GM18519 (cell line): ENCODE results near the gene SUMO2.
"Not testable (repeated sequence)": the region's sequence is repeated elsewhere in the genome, so short reads cannot be mapped to it uniquely, and the experiment has no call there.

Experiments used
- ATAC-seq: cut with Tn5 transposase; IDR thresholded peaks from one replicate; pipeline ENCODE4 v1.9.1; 2021; ENCODE audit warnings: mild to moderate bottlenecking, moderate library complexity; ENCODE audit not compliant: unreplicated experiment, low FRiP score

The SUMO2 gene

GRCh38 chr17:75182569-75183436, at the start of gene SUMO2:
TSS of gene SUMO2 (minus strand) at chr17:75182959. CDS start at chr17:75182834, 125 bp downstream.
- ATAC-seq, result peak; percentile 59

DNA sequence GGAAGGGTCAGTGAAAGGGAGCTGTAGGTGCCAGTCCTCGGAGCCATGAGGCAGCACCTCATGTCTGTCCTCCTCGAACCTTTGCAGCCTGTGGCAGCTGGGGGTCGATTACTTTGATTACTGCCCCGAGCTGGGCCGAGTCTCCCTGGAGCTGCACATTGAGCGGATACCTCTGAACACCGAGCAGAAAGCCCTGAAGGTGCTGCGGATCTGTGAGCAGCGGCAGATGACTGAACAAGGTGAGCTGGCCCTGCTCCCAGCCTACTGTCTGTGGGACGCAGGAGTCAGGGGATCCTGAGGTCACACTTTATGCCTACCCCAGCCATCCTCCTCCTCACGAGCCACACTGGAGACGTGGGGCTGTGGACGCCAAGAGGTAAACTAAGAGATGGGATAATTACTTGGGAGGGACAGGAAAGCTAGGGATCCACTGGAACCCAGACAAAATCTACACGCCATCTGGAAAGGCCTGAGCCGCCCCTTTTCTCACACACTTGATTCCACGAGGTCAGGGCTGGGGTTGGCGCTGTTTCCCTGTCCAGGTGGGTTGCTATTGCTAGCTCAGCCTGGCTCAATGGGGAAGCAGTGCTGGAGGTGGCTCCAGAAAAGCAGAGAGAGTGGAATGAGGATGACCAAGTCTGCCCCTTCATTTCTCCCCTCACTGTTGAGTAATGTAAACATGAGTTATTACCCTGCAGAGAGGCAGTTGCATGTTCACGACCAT, 49.1 kb upstream of the SUMO2 start:
- ATAC-seq, result no peak

DNA sequence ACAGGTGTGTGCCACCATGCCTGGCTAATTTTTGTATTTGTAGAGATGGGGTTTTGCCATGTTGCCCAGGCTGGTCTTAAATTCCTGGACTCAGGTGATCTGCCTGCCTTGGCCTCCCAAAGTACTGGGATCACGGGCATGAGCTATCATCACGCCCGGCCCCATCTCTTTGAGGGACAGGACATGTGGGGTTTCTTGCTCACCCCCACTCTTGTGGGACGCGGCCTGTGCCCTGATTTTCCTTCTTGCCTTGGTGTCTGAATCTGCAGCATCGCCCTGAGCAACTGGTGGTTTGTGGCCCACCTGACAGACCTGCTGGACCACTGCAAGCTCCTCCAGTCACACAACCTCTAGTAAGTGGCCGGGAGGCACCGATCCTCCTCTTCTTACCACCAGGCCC, 48.3 kb upstream of the SUMO2 start:
- no peak for ATAC-seq

DNA sequence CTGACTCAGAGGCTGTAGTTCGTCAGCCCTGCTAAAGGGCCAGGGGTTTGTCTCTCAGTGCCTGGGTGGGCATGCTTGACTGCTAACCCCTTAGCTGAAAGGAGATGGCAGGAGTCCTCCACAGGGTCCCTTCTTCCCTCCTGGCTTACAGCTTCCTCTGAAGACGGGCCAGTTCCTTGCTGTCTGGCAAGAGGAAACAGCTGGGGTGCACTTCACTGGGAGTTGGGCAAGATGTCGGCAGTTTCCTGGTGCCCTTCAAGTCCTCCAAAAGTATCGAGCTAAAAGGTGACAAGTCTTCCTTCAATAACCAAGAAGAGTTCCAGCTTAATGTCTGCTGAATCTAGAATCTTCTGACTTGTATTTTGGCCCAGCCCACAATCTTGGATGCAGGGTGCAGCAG, 46.1 kb upstream of the SUMO2 start:
- no peak for ATAC-seq

DNA sequence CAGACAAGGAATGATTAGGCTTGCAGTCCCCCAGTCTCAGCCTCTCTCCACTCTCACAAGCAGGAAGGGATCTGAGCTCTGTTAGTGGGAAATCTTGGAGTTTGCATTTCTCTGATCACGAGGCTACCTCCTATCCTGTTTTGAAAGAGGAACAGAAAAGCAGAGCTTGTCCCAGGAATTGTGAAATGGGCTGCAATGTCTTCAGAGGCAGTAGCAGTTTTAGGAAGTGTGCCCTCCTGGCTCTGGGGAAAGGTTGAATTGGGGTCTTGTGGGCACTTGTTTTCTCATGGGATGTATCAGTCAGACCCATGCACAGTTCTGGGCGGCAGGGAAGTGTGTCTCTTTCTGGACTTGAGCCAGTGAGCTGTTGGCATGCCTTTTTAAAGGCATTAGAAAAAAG, 45.5 kb upstream of the SUMO2 start:
- ATAC-seq, result no peak

- no peak for ATAC-seq
Measured at GRCh38 chr17:75227729-75228128, 45.0 kb upstream of the SUMO2 start.

DNA sequence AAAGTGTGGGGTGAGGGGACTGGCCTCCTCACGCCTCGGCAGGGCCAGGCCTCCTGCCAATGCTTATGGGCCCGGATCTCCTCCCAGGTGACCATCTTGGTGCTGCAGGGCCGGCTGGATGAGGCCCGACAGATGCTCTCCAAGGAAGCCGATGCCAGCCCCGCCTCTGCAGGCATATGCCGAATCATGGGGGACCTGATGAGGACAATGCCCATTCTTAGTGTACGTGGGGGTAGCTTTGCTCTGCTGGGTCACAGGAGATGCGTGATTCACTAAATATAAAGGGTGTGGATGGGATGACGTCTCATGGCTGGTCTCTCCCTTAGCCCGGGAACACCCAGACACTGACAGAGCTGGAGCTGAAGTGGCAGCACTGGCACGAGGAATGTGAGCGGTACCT, 42.3 kb upstream of the SUMO2 start:
- no peak for ATAC-seq

DNA sequence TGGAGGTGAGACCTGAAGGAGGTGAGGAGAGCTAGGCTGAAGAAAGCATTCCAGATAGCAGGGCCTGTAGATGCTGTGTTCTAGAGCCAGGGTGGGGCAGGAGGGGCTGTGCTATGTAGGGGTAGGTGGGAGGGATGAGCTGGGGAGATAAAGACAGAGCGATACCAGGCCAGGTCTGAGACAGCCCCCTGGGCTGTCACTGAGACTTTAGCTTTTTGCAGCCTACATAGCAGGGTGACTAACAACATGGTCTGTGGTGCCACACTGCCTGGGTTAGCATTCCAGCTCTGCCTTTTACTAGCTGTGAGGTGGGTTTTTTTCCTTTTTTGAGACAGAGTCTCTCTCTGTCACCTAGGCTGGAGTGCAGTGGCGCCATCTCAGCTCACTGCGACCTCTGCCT, 37.1 kb upstream of the SUMO2 start:
- no peak for ATAC-seq

- ATAC-seq, result no peak
Measured at GRCh38 chr17:75218131-75218530, 35.4 kb upstream of the SUMO2 start.

GRCh38 chr17:75209061-75209460, 26.3 kb upstream of the SUMO2 start:
- ATAC-seq, result no peak

DNA sequence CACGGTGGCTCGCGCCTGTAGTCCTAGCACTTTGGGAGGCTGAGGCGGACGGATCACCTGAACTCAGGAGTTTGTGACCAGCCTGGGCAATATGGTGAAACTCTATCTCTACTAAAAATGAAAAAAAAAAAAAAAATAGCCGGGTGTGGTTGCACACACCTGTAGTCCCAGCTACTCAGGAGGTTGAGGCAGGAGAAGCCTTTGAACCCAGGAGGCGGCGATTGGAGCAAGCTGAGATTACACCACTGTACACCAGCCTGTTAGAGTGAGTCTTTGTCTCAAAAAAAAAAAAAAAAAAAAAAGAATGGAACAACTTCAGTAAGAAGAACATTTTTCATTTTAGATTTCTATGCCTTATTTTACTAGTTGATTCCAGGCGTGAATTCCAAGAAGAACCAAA, 25.4 kb upstream of the SUMO2 start:
- ATAC-seq, result no peak

DNA sequence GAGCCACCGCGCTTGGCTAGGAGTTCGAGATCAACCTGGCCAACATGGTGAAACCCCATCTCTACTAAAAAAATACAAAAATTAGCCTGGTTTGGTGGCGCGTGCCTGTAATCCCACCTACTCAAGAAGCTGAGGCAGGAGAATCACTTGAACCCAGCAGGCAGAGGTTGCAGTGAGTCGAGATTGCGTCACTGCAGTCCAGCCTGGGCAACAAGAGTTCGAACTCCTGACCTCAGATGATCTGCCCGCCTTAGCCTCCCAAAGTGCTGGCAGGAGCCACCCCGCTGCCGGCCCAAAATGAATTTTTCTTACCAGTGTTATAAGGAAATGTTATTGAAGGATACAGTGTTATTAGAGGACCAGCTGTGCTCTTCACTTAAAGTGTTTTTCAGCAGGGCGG, 25.0 kb upstream of the SUMO2 start:
- no peak for ATAC-seq

DNA sequence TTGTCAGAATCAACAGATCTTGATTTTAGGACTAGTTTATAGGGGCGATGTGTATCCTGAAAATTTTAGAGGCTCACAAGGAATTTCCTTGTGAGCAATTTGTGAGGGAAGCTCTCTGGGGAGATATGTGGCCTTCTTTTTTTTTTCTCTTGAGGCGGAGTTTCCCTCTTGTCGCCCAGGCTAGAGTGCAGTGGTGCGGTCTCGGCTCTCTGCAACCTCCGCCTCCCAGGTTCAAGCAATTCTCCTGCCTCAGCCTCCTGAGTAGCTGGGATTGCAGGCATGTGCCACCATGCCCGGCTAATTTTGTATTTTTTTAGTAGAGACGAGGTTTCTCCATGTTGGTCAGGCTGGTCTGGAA, 24.3 kb upstream of the SUMO2 start:
- ATAC-seq, result not testable (repeated sequence)

DNA sequence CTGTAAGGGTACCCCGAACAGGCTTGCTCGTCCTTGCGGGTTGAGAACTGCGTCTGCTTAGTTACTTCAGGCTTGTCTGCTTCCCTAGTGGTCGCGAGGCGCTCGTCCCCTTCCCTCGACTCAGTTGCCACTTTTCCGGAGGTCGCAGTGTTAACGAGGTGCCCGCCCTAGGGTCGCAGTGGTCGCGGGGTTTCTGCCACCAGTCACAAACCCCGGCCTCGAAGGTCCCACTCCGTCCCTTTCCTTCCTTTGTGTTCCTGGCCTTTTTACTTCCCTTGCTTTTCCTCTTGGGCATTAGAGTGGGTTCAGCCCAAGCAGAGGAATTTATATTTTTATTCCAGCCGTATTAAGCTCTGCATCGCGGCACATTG, 23.0 kb upstream of the SUMO2 start:
- no peak for ATAC-seq

DNA sequence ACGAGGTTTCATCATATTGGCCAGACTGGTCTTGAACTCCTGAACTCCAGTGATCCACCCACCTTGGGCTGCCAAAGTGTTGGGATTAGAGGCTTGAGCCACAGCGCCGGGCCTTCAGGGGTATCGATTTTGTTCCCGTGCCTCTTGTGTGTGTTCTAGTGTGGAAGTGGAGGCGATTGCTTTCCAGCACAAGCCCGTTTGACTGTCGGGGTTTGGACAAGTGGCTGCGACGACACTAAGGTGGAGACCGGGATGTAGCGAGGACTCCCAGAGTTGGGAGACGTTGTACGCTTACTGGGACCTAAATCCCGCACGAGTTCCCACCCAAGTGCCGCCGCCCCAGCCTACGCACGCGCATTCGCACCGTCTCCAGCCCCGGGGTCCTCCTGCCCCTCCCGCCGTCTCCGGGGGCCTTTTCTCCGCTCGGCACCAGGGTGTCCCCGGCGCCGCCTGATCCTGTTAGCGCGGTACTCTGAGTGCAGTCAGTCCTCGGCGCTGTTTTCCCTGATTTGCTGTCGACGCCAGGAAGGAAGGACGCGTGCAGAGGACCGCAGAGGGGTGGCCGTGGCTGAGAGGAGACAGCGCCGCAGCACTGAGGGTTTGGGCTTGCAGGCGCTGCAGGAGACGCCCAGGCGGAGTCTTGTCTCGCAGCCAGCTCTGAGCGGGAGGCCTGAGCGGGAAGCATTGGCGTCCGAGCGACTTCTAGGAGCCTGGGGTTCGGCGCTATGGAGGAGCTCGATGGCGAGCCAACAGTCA, 22.5 kb upstream of the SUMO2 start, which contains the start of gene NUP85:
NUP85 (plus strand) TSS at position 643 of the 756 bp plus-strand sequence; CDS start at position 726, 83 bp downstream.
- no peak for ATAC-seq

DNA sequence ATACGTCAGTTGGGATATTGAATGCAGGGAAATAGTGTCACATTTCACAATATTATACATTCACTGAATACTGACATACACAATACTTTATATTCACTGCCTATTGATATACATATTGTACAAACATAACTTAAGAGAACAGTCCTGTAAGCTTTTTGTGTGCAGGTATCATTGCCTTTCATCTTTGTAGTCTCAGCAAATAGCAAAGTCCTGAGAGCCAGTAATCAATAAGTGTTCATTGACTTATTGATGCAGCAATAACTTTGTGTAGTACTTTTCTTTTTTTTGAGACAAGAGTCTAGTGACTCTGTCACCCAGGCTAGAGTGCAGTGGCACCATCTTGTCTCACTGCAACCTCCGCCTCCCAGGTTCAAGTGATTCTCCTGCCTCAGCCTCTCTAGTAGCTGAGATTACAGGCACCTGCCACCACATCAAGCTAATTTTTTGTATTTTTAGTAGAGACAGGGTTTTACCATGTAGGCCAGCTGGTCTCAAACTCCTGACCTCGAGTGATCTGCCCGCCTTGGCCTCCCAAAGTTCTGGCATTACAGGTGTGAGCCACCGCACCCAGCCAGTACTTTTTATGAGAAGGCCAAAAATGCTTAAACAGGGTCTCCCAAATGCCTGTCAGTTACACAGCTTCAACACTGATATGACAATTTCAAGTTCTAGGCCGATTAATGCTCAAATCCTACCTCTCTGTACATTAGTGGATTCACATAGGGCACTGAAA, 17.3 kb upstream of the SUMO2 start:
- ATAC-seq, result no peak

GRCh38 chr17:75194879-75195278, 12.1 kb upstream of the SUMO2 start:
- no peak for ATAC-seq

DNA sequence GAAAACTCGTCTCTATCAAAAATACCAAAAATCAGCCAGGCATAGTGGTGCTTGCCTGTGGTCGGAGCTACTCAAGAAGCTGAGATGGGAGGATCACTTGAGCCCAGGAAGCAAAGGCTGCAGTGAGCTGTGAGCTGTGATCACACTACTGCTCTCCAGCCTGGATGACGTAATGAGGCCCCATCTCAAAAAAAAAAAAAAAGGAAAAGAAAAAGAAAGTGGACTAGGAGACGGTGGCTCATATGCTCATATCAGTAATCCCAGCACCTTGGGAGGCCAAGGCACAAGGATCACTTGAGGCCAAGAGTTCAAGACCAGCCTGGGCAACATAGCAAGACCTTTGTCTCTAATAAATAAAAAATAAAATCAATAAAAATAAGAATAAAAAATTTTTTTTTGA, 8.8 kb upstream of the SUMO2 start:
- ATAC-seq, result no peak

GRCh38 chr17:75188614-75189013, 5.9 kb upstream of the SUMO2 start:
- no peak for ATAC-seq
